SH-SY5Y (cell line): Measurements from ENCODE around the gene ZMIZ1.

ENCODE experiments used
- GATA2 ChIP-seq: IDR thresholded peaks from 2 replicates; pipeline ENCODE4 v1.6.1; 2011; ENCODE audit warnings: mild to moderate bottlenecking, low read depth, low read length
- GATA3 ChIP-seq: IDR thresholded peaks from 2 replicates; pipeline ENCODE4 v1.6.1; 2011; ENCODE audit warnings: low read depth, mild to moderate bottlenecking, low read length, moderate library complexity

Gene ZMIZ1

GRCh38 chr10:79322616-79323543 is 254.1 kb downstream of the ZMIZ1 start:
- TF ChIP-seq GATA3 (no peak), GATA2 (no peak)

GRCh38 chr10:79323602-79324001 is 254.8 kb downstream of the ZMIZ1 start:
- TF ChIP-seq GATA2 (no peak), GATA3 (no peak)

GRCh38 chr10:79324032-79324695 is 255.4 kb downstream of the ZMIZ1 start:
- TF ChIP-seq GATA2, result no peak
- TF ChIP-seq GATA3, result no peak

- TF ChIP-seq GATA2, result no peak
- no peak for TF ChIP-seq GATA3
These were observed 257.8 kb downstream of the ZMIZ1 start for GRCh38 chr10:79326361-79327089.

- TF ChIP-seq GATA2, result no peak
- TF ChIP-seq GATA3, result no peak
These were observed 258.3 kb downstream of the ZMIZ1 start for GRCh38 chr10:79327090-79327457.

GRCh38 chr10:79328147-79328701 is 259.5 kb downstream of the ZMIZ1 start:
- TF ChIP-seq GATA2 (no peak), GATA3 (no peak)

- no peak for TF ChIP-seq GATA3
- TF ChIP-seq GATA2, result no peak
These were observed 260.2 kb downstream of the ZMIZ1 start for GRCh38 chr10:79328737-79329504.

GRCh38 chr10:79329529-79329928 is 260.8 kb downstream of the ZMIZ1 start:
- TF ChIP-seq GATA3, result no peak
- no peak for TF ChIP-seq GATA2

- TF ChIP-seq GATA3, result no peak
- no peak for TF ChIP-seq GATA2
These were observed 262.5 kb downstream of the ZMIZ1 start for GRCh38 chr10:79331226-79331625.

- TF ChIP-seq GATA2, result no peak
These were observed 262.9 kb downstream of the ZMIZ1 start for GRCh38 chr10:79331709-79332108.

- no peak for TF ChIP-seq GATA2
- no peak for TF ChIP-seq GATA3
These were observed 264.7 kb downstream of the ZMIZ1 start for GRCh38 chr10:79333513-79333912.

- TF ChIP-seq GATA2 (no peak), GATA3 (no peak)
These were observed 265.8 kb downstream of the ZMIZ1 start for GRCh38 chr10:79334573-79334972.

- TF ChIP-seq GATA2 (no peak), GATA3 (no peak)
These were observed 266.3 kb downstream of the ZMIZ1 start for GRCh38 chr10:79335094-79335469.
